Activated CD4-positive, alpha-beta T cell treated with anti-CD3 and anti-CD28 coated beads, Interleukin-2, amount 10 ng/mL, durations not matched to agents 24 days and 14 days (primary cell): ENCODE data around the gene SQSTM1. TPM values are rescaled to one million over a fixed set of nuclear protein-coding genes. Genes with fewer than 3 reads are reported as not detected.

Source experiments
- DNase-seq: peaks from one replicate; pipeline ENCODE4 v3.0.0; 2022
- H3K27ac Mint-ChIP-seq: one replicate; pipeline ENCODE4 v1.8.0; 2022; ENCODE audit warnings: mild to moderate bottlenecking, mixed read lengths
- H3K27me3 Mint-ChIP-seq: one replicate; pipeline ENCODE4 v1.8.0; 2022; ENCODE audit warnings: mixed read lengths
- H3K36me3 Mint-ChIP-seq: one replicate; pipeline ENCODE4 v1.8.0; 2022; ENCODE audit warnings: low read depth, mild to moderate bottlenecking, mixed read lengths
- H3K4me1 Mint-ChIP-seq: one replicate; pipeline ENCODE4 v1.8.0; 2021; ENCODE audit warnings: mixed read lengths
- H3K4me3 Mint-ChIP-seq: one replicate; pipeline ENCODE4 v1.8.0; 2022; ENCODE audit warnings: mild to moderate bottlenecking, moderate library complexity, mixed read lengths
- H3K9me3 Mint-ChIP-seq: one replicate; pipeline ENCODE4 v1.8.0; 2021; ENCODE audit warnings: mixed read lengths
- intact Hi-C: fragments of 100-400 bp; cut with micrococcal nuclease; formaldehyde crosslinking; loops from one replicate; pipeline ENCODE4 v1.15.1; 2023
- total RNA-seq: library from RNA; stranded (reverse); gene quantifications from 2 replicates; pipeline ENCODE4 v1.2.3, GENCODE V29; 2022

SQSTM1 gene
- total RNA-seq = 177 and 183 TPM in 2 replicates

DNA sequence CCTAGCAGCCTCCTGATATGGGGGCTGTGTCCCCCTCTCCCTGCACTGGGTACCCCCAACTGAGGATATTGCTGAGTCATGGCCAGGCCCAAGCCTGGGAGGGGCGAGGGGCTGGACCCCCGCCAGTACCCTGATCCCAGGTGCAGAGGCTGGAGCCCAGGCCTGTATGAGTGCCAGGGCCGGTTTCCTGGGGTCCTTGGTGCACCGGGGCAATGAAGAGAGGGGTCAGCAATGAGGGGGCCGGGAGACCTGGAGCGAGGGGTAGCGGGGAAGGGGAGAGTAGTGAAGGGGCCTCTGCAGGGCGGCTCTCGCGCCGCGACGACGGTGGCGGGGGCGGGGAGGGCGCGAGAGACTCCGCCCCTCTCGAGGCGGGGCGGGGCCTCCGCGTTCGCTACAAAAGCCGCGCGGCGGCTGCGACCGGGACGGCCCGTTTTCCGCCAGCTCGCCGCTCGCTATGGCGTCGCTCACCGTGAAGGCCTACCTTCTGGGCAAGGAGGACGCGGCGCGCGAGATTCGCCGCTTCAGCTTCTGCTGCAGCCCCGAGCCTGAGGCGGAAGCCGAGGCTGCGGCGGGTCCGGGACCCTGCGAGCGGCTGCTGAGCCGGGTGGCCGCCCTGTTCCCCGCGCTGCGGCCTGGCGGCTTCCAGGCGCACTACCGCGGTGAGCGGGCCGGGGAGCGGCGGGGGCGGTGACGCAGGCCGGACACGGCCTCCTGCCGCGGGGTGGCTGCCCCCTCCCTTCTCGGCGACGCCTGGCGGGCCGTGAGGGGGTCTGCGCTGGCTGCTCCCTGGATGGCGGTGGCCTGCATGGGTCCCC lies at the start of gene SQSTM1:
Gene SQSTM1, plus strand, starts transcription at position 423 of the 815 bp plus-strand sequence. Its CDS starts 32 bp downstream, at position 455.
- peak within 1 kb of the TSS; percentile 96 for H3K4me3 Mint-ChIP-seq
- intact Hi-C loops = loop anchor here (1.0 to 5.0 kb wide), 7 partner anchors 9 to 268 kb away; partner anchors contain the start of genes HNRNPH1, MAML1, MRNIP and RUFY1

DNA sequence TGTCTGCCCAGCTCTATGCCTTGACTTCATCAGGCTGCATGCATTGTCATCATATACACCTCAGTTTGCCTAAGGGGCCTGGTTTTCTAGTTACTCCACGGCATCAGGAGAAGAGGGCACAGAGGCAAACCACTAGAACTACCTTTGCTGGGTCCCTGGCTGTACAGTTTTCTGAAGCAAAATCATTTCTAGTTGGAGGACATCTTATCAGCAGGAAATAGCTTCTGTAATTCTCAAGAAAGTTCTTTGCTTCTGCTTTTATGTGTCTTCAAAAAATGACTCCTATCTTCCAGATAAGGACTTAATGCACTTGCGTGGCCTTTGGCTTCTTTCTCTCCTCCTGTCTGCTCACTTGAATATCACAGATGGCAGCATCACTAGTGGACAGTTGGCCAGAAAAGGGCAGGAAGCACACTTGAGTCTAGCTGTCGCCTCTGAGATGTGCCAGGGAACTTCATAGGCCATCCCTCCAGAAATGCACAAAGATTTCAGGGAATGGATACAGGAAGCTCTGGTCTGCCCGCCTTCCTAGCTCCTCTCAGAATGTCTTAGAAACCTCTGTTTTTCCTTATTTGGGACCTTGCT lies 49.3 kb upstream of the SQSTM1 start:
- no peak for DNase-seq
- Mint-ChIP-seq H3K27me3 (no peaks in the 10 kb centered on the region), H3K9me3 (no peaks in the 10 kb centered on the region), H3K36me3 (peaks cover 47% of the 10 kb centered on the region), H3K27ac (no peak overlapping the region), H3K4me1 (peaks cover 2% of the 10 kb centered on the region), H3K4me3 (no peak overlapping the region)
- intact Hi-C loops = no loop called here

More for the DNA sequence above, at the start of gene SQSTM1:
- Mint-ChIP-seq H3K9me3 (no peaks in the 10 kb centered on the region), H3K27me3 (no peaks in the 10 kb centered on the region), H3K4me1 (peaks cover 35% of the 10 kb centered on the region), H3K27ac (peak within 1 kb of the TSS; percentile 92), H3K36me3 (peaks cover 39% of the 10 kb centered on the region)
- peak; percentile 96 for DNase-seq

DNA sequence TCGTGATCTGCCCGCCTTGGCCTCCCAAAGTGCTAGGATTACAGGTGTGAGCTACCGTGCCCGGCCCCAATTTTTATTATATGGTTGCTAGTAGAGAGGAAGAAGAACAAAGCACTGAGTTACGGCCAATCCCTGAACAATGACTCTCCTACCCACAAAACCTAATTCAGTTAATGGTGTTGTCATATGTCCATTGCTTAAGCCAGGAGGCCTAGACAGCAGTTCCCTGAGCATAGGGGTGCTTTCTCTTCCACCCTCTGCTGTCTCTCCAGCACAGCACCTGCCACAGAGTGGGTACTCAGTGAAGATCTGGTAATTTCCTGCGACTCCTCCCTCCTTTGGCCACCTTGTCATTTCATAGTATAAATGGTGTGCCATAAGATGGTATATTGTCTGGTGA lies 48.4 kb upstream of the SQSTM1 start:
- Mint-ChIP-seq H3K27ac (no peak overlapping the region), H3K27me3 (no peaks in the 10 kb centered on the region), H3K9me3 (no peaks in the 10 kb centered on the region), H3K36me3 (peaks cover 47% of the 10 kb centered on the region), H3K4me3 (no peak overlapping the region), H3K4me1 (peaks cover 2% of the 10 kb centered on the region)
- intact Hi-C loops = no loop called here
- no peak for DNase-seq

DNA sequence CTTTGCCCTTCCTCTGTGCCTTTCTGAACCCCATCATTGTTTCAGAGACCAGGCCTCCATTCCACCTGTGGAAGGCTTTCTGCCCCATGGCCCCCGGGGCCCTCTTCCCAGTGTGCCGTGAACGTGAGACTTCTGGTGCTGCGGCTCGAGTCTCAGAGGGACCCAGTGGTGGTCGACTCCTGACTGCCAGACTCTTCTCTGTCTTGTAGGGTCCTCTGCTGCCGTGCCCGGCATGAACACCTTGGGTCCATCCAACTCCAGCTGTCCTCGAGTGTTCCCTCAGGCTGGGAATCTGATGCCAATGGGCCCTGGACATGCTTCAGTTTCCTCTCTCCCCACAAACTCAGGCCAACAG lies 47.0 kb upstream of the SQSTM1 start:
- DNase-seq = no peak
- intact Hi-C loops = no loop called here
- Mint-ChIP-seq H3K36me3 (peaks cover 44% of the 10 kb centered on the region), H3K4me3 (no peak overlapping the region), H3K27me3 (no peaks in the 10 kb centered on the region), H3K27ac (no peak overlapping the region), H3K9me3 (no peaks in the 10 kb centered on the region), H3K4me1 (no peaks in the 10 kb centered on the region)

DNA sequence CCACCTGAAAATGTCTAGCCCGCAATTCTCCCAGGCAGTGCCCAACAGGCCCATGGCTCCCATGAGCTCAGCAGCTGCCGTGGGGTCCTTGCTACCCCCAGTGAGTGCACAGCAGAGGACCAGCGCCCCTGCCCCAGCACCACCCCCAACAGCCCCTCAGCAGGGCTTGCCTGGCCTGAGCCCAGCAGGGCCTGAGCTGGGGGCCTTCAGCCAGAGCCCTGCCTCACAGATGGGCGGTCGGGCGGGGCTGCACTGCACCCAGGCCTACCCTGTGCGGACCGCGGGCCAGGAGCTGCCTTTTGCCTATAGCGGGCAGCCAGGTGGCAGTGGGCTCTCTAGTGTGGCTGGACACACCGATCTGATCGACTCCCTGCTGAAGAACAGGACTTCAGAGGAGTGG lies 46.3 kb upstream of the SQSTM1 start:
- Mint-ChIP-seq H3K9me3 (no peaks in the 10 kb centered on the region), H3K36me3 (peaks cover 44% of the 10 kb centered on the region), H3K27me3 (no peaks in the 10 kb centered on the region), H3K4me3 (no peak overlapping the region), H3K4me1 (no peaks in the 10 kb centered on the region), H3K27ac (no peak overlapping the region)
- DNase-seq = no peak
- intact Hi-C loops = no loop called here

DNA sequence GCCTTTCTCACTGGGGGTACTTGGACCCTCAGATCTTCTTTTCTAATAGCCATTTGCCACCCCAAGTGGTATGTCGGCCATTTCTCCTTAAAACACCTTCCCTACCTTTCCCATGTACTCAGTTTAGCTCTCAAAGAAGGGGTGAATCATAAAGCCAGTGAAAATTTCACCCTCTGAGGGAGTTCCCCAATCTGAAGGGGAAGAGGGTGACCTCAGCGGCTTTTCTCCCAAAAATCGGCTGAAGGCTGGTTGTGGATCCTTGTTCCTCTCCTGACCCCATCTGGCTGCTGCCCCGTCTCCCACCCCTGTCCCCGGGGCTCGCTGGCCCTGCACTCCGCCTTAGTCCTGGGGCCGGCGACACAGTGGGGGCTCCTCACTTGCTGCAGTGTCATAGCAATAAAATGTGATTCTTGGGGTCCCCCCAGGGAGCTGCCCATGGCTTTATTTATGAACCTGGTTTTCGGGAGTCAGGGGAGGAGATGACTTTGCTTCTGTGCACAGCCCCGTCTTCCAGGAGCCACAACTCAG lies 44.2 kb upstream of the SQSTM1 start:
- H3K27me3 Mint-ChIP-seq = no peaks in the 10 kb centered on the region
- DNase-seq = no peak
- no peaks in the 10 kb centered on the region for H3K9me3 Mint-ChIP-seq
- H3K4me3 Mint-ChIP-seq = no peak overlapping the region
- intact Hi-C loops = no loop called here
- no peaks in the 10 kb centered on the region for H3K4me1 Mint-ChIP-seq
- no peak overlapping the region for H3K27ac Mint-ChIP-seq
- H3K36me3 Mint-ChIP-seq = peaks cover 32% of the 10 kb centered on the region

DNA sequence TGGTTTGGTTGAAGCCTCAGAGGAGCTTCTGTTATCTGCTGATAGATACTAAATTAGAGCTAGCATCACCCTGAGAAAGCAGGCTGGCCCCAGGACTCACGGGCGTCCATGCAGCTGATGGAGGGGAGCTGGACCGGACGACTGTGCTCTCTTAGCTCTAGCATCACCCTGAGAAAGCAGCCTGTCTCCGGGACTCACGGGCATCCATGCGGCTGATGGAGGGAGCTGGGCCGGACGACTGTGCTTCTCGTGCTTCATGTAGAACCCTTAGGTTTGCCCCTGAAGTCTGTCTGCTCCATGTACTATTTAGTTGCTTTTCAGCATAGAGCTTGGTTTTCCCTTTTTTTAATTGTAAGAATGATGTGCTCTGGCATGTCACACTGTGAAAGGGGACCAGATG lies 43.2 kb upstream of the SQSTM1 start:
- no peaks in the 10 kb centered on the region for H3K27me3 Mint-ChIP-seq
- H3K4me1 Mint-ChIP-seq = no peaks in the 10 kb centered on the region
- no peak overlapping the region for H3K4me3 Mint-ChIP-seq
- no peak for DNase-seq
- intact Hi-C loops = no loop called here
- H3K27ac Mint-ChIP-seq = no peak overlapping the region
- no peaks in the 10 kb centered on the region for H3K9me3 Mint-ChIP-seq
- peaks cover 26% of the 10 kb centered on the region for H3K36me3 Mint-ChIP-seq

DNA sequence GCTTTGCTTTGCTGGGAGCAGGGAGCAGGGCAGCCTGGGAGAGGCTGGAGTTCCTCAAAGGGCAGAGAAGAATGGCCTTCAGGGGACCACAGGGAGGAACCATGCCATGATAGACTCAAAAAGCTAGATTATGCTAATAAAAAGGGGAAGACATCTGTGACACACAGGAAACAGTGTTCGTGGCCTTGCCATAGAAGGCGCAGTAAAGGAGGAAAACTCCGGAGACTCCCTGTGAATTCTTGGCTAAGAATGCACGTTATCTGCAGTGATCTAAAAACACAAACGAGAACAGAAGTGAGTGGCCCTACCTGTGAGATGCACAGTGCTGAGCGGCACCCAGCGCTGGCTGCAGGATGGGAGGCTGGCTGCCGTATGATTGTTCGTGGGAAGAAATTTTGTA lies 42.8 kb upstream of the SQSTM1 start:
- Mint-ChIP-seq H3K4me1 (no peaks in the 10 kb centered on the region), H3K36me3 (peaks cover 21% of the 10 kb centered on the region), H3K27me3 (no peaks in the 10 kb centered on the region), H3K27ac (no peak overlapping the region), H3K4me3 (no peak overlapping the region), H3K9me3 (no peaks in the 10 kb centered on the region)
- no peak for DNase-seq
- intact Hi-C loops = no loop called here

DNA sequence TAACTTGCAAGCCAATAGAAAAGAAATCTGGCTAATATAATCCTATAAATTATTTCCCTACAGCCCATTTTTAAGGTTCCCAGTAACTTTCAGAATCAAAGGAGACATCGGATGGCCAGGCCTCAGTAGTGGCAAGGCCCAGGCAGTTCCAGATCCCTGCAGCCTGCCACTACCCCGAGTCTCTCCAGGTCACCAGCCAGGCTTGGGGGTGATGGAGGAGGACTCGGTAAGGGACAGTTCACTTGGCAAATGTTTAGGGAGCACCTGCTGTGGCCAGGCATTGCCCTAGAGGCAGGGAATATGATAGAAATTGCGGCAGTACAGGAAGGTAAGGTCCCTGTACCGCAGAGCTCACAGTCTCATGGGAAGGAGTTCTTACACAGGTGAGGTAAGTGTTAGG lies 42.1 kb upstream of the SQSTM1 start:
- H3K4me1 Mint-ChIP-seq = no peaks in the 10 kb centered on the region
- intact Hi-C loops = no loop called here
- H3K4me3 Mint-ChIP-seq = no peak overlapping the region
- H3K27me3 Mint-ChIP-seq = no peaks in the 10 kb centered on the region
- DNase-seq = no peak
- peaks cover 14% of the 10 kb centered on the region for H3K36me3 Mint-ChIP-seq
- no peak overlapping the region for H3K27ac Mint-ChIP-seq
- H3K9me3 Mint-ChIP-seq = no peaks in the 10 kb centered on the region

DNA sequence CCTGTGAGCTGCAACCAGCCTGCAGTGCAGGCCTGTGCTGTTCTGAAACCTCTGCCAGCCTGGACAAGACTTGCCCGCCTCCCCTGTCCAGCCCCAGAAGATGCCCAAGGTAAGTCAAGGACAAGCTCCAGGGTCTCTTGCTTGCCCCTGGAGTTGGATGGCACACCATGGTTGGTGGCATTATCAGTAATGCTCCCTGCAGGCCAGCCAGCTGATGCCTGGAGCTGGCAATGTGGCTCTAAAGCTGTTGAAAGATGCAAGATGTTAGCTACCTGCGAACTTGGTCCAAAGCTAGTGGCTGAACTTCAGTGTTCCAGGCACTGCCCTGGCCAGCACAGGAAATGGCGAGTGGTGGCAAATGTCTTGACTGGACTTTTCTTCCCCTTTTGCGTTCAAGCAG lies 40.9 kb upstream of the SQSTM1 start:
- no peak for DNase-seq
- H3K4me3 Mint-ChIP-seq = no peak overlapping the region
- no peaks in the 10 kb centered on the region for H3K27me3 Mint-ChIP-seq
- peaks cover 12% of the 10 kb centered on the region for H3K36me3 Mint-ChIP-seq
- no peak overlapping the region for H3K27ac Mint-ChIP-seq
- no peaks in the 10 kb centered on the region for H3K4me1 Mint-ChIP-seq
- no peaks in the 10 kb centered on the region for H3K9me3 Mint-ChIP-seq
- intact Hi-C loops = no loop called here

DNA sequence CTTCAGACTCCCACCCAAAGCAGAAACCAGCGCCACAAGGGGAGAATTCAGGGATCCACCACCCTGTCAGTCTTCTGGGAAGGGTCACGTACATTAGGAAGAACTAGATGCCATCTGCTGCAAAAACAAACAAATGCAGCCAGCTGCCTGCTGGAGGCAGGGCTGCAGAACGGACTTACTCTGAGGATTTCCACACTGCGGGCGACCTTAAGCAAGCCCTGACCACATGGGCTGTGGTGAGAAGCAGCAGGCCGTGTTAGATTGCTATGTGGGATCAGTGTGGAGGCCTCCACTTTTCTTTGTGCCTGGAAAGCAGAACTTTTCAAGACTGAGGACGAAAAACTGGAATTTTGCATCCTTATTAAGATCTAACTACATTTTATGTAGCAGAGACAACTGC lies 40.3 kb upstream of the SQSTM1 start:
- no peaks in the 10 kb centered on the region for H3K27me3 Mint-ChIP-seq
- H3K9me3 Mint-ChIP-seq = no peaks in the 10 kb centered on the region
- no peak overlapping the region for H3K4me3 Mint-ChIP-seq
- no peaks in the 10 kb centered on the region for H3K4me1 Mint-ChIP-seq
- H3K27ac Mint-ChIP-seq = no peak overlapping the region
- no peak for DNase-seq
- peaks cover 12% of the 10 kb centered on the region for H3K36me3 Mint-ChIP-seq
- intact Hi-C loops = no loop called here

DNA sequence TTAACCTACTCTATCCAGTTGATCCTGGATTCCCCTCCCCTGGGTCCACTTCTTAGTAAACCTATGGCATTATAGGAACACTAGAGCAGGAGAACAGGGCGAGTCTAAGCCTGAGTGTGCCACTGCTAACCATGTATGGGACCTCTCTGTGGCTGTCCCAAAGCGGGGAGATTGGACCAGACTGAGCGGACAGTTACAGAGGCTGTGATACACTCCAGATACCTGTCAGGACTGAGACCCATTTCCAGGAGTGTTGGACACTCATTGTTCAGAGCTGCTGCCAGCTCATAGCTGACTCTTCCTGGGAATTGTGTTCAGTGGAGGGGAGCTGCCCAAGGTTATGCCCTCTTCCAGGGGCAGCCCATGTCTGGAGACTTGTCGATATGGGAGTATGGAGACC lies 38.9 kb upstream of the SQSTM1 start:
- no peak for DNase-seq
- Mint-ChIP-seq H3K4me3 (no peak overlapping the region), H3K36me3 (peaks cover 5% of the 10 kb centered on the region), H3K27ac (no peak overlapping the region), H3K9me3 (no peaks in the 10 kb centered on the region), H3K4me1 (no peaks in the 10 kb centered on the region), H3K27me3 (no peaks in the 10 kb centered on the region)
- intact Hi-C loops = no loop called here

DNA sequence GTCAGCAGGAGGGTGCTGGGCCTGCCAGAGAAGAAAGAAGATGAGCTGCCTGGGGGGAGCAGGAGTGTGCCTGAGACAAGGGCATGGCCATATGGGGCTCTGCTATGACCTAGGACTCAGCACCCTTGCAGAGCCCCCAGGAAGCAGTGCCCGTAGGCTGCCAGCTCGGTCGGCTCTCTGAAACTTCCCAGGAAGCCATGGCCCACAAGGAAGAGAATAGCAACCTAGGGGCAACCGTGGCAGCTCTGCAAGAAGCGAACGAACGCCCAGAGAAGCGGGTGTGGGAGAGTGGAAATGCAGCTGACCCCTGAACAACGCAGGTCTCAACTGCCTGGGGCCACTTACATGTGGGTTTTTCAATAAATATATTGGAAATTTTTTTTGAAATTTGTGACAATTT lies 37.6 kb upstream of the SQSTM1 start:
- H3K36me3 Mint-ChIP-seq = peaks cover 5% of the 10 kb centered on the region
- no peaks in the 10 kb centered on the region for H3K9me3 Mint-ChIP-seq

DNA sequence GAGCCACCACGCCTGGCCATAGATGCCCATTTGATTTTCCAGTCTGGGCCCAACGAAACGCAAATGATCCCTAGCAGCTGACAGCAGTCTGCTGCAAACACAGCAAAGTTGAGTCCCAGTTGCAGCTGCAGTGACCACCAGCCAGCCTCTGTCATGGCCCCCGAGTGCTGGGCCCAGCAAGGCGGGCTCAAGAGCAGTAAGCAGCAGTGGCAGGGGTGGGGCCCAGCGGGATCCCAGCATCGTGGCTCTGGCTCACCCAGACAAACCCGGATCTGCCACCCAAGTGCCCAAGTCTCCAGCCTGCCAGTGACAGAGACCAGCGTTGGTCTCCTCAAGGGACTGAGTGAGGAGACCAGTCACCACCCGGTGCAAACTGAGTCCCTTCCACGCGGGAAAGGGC lies 33.8 kb upstream of the SQSTM1 start:
- DNase-seq = no peak
- H3K36me3 Mint-ChIP-seq = no peaks in the 10 kb centered on the region
- no peaks in the 10 kb centered on the region for H3K4me1 Mint-ChIP-seq
- H3K27ac Mint-ChIP-seq = no peak overlapping the region
- intact Hi-C loops = no loop called here
- H3K9me3 Mint-ChIP-seq = no peaks in the 10 kb centered on the region
- no peak overlapping the region for H3K4me3 Mint-ChIP-seq
- no peaks in the 10 kb centered on the region for H3K27me3 Mint-ChIP-seq

More for the DNA sequence above, 37.6 kb upstream of the SQSTM1 start:
- no peak for DNase-seq
- Mint-ChIP-seq H3K4me3 (no peak overlapping the region), H3K27me3 (no peaks in the 10 kb centered on the region), H3K27ac (no peak overlapping the region), H3K4me1 (no peaks in the 10 kb centered on the region)
- intact Hi-C loops = no loop called here
